Stomach (tissue), 9 donors: ENCODE measurements around the gene USP6. TPM values are rescaled to one million over a fixed set of nuclear protein-coding genes. Genes with fewer than 3 reads are reported as not detected.

Source experiments
- DNase-seq, 2 donors: peaks; one replicate each; pipeline versions ENCODE4 v3.0.0 to v3.0.0-alpha.2; 2013 to 2019
- H3K27ac ChIP-seq, 5 donors: fragments of 200-600 bp in 4 of 5; sonication (generic) in 4 of 5; one replicate each; pipeline ENCODE4 v1.5.1; 2013 to 2019; ENCODE audit warnings: mild to moderate bottlenecking in 1 of 5, moderate library complexity in 1 of 5
- H3K27me3 ChIP-seq, 3 donors: fragments of 200-600 bp; sonication (generic); one replicate each; pipeline ENCODE4 v1.5.1; 2017 to 2019; ENCODE audit warnings: mixed run types in 1 of 3
- H3K36me3 ChIP-seq, 4 donors: fragments of 200-600 bp; sonication (generic); 1 replicate in 3 of 4; 2 replicates in 1 of 4; pipeline ENCODE4 v1.5.1; 2016 to 2019
- H3K4me1 ChIP-seq, 4 donors: fragments of 200-600 bp; sonication (generic); one replicate each; pipeline ENCODE4 v1.5.1; 2016 to 2019
- H3K4me3 ChIP-seq, 4 donors: fragments of 200-600 bp; sonication (generic) in 3 of 4; one replicate each; pipeline ENCODE4 v1.5.1; 2016 to 2019; ENCODE audit warnings: mild to moderate bottlenecking in 1 of 4
- H3K9me3 ChIP-seq, 4 donors: fragments of 200-600 bp; sonication (generic); one replicate each; pipeline ENCODE4 v1.5.1; 2016 to 2019
- EP300 ChIP-seq: sonication (generic); formaldehyde crosslinking; IDR thresholded peaks from one replicate; pipeline ENCODE4 v1.6.1; 2017; ENCODE audit warnings: antibody characterized with exemption
- POLR2A ChIP-seq, 4 donors: fragments of 450-650 bp; IDR thresholded peaks; one replicate each; pipeline ENCODE4 v1.6.1; 2016; ENCODE audit warnings: antibody characterized with exemption in 4 of 4, control low read depth in 2 of 4, mild to moderate bottlenecking in 1 of 4, moderate library complexity in 1 of 4
- POLR2AphosphoS5 ChIP-seq, 3 donors: sonication (generic); formaldehyde crosslinking; IDR thresholded peaks; one replicate each; pipeline ENCODE4 v1.6.1; 2016; ENCODE audit warnings: antibody characterized with exemption in 3 of 3
- WGBS, 5 donors: extraction: QIAGEN DNeasy Blood & Tissue Kit in 3 of 5; methylation state at CpG; one replicate each; pipeline versions ENCODE4 v1.1.5 to v1.1.7; 2013 to 2018; 5-methylcytosine and 5-hydroxymethylcytosine counted together
- intact Hi-C: fragments of 100-400 bp; cut with DNase I; formaldehyde crosslinking; loops from one replicate; pipeline ENCODE4 v1.15.1; 2023; ENCODE audit warnings: low total_unique reads
- polyA plus RNA-seq, 3 donors: library from polyadenylated mRNA; stranded (reverse); fragments of 200-250 nt; gene quantifications; one replicate each; pipeline ENCODE4 v1.2.3, GENCODE V29; 2013
- total RNA-seq, 5 donors: library from RNA; depleted of rRNA; stranded (reverse); fragments of >200 nt; gene quantifications; one replicate each; pipeline versions ENCODE4 v1.1.0 to v1.2.3, GENCODE V29; 2014 to 2016
- TF ChIP-seq, protein P1 (sequence below), 7 experiments: fragments of 450-650 bp in 4 of 7; fragments of 200-600 bp in 3 of 7; sonication (generic) in 3 of 7; IDR thresholded peaks; one replicate each; pipeline ENCODE4 v1.5.1; 2016 to 2019; ENCODE audit warnings: antibody characterized with exemption in 7 of 7, control low read depth in 2 of 7, mild to moderate bottlenecking in 1 of 7
- donor health status: healthy with polysubstance abuse.
- donor health status: Bipolar disorder and iron deficiency.
- donor health status: healthy.

USP6 gene
- total and polyA plus RNA-seq, 8 donors, result 0.05 to 0.45 (median 0.18) TPM; not detected in 5

DNA sequence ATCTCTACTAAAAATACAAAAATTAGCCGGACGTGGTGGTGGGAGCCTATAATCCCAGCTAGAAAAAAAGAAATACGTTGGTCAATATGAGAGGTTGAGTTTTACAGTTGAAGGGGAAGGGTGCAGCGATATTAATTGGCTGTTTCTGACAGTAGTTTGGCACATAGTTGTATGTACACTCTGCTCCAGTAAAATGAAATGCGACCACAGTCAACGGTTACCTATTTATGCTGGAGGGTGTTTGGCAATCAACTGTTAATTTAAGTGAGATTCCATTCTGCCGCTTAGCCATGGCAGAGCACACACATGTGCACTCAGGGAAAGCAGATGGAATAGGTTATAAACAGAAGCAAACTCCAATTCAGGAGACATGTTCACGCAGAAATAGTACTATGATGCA is 85.2 kb downstream of the USP6 start:
- no peak for DNase-seq
- Histone ChIP-seq H3K4me3 (no peak overlapping the region), H3K27ac (no peak overlapping the region), H3K27me3 (no peaks in the 10 kb centered on the region), H3K4me1 (no peaks in the 10 kb centered on the region), H3K9me3 (no peaks in the 10 kb centered on the region), H3K36me3 (no peaks in the 10 kb centered on the region)
- WGBS, 5 donors, result 91 to 95% (median 92%) methylated on average over 8 of the region's 8 CpGs
- intact Hi-C loops, result no loop called here
- no peak for TF ChIP-seq POLR2A (IDR thresholded peaks at IDR 0.05)
- TF ChIP-seq EP300, result no peak
- TF ChIP-seq, protein P1, sequence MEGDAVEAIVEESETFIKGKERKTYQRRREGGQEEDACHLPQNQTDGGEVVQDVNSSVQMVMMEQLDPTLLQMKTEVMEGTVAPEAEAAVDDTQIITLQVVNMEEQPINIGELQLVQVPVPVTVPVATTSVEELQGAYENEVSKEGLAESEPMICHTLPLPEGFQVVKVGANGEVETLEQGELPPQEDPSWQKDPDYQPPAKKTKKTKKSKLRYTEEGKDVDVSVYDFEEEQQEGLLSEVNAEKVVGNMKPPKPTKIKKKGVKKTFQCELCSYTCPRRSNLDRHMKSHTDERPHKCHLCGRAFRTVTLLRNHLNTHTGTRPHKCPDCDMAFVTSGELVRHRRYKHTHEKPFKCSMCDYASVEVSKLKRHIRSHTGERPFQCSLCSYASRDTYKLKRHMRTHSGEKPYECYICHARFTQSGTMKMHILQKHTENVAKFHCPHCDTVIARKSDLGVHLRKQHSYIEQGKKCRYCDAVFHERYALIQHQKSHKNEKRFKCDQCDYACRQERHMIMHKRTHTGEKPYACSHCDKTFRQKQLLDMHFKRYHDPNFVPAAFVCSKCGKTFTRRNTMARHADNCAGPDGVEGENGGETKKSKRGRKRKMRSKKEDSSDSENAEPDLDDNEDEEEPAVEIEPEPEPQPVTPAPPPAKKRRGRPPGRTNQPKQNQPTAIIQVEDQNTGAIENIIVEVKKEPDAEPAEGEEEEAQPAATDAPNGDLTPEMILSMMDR (IDR thresholded peaks at IDR 0.05), result no peak
- no peak for TF ChIP-seq POLR2AphosphoS5 (IDR thresholded peaks at IDR 0.05)

DNA sequence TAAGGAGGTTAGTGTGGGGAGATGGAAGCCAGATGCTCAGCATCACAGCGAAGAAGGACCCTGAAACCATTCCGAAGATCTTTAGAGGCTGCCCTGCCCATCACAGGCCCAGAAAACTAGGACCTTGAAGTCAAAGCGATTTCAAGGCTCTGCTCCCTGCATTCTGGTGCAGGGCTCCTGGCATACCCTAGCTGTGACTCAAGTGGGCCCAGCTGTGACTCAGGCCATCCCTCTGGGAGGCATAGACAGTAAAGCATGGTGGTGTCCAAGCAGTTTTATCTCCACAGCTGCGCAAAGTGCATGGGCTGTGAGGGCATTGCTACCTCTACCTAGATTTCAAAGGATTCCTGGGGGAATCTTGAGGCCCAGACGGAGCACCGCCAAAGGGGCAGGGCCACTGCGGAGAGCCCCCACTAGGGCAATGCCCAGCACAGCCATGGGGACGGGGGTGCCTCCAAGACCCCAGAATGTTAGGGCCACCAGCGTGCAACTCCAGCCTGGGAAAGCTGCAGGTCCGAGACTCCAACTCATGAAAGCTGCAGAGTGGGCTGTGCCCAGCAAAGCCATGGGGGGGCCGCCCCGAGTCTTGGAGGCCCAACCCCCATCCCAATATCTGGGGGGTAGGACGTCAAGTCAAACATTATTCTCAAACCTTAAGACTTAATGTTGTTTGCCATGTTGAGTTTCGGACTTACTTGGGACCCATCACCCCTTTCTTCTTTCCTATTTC is 87.5 kb downstream of the USP6 start:
- no peaks in the 10 kb centered on the region for H3K9me3 ChIP-seq
- no peaks in the 10 kb centered on the region for H3K27me3 ChIP-seq
- H3K4me1 ChIP-seq, result no peaks in the 10 kb centered on the region
- no peak overlapping the region for H3K4me3 ChIP-seq
- intact Hi-C loops, result no loop called here
- H3K27ac ChIP-seq, result no peak overlapping the region
- TF ChIP-seq POLR2A (IDR thresholded peaks at IDR 0.05) (no peak), POLR2AphosphoS5 (IDR thresholded peaks at IDR 0.05) (no peak)
- 94 to 98% (median 96%) methylated on average over 7 to 14 of the region's 14 CpGs for WGBS, 5 donors
- DNase-seq, result no peak
- no peaks in the 10 kb centered on the region for H3K36me3 ChIP-seq

- WGBS, 5 donors, result 67 to 100% (median 94%) methylated on average over 1 of the region's 1 CpG
- no peak for DNase-seq
Observed at GRCh38 chr17:5203908-5204294, 88.1 kb downstream of the USP6 start.

GRCh38 chr17:5209396-5209795 is 93.6 kb downstream of the USP6 start:
- Histone ChIP-seq H3K9me3 (no peaks in the 10 kb centered on the region), H3K27me3 (no peaks in the 10 kb centered on the region), H3K36me3 (peaks cover 0 to 29% (median 15%) of the 10 kb centered on the region in 4 donors), H3K27ac (no peak overlapping the region), H3K4me1 (no peaks in the 10 kb centered on the region), H3K4me3 (no peak overlapping the region)
- intact Hi-C loops, result no loop called here
- TF ChIP-seq POLR2AphosphoS5 (IDR thresholded peaks at IDR 0.05), result no peak
- TF ChIP-seq EP300, result no peak
- TF ChIP-seq, protein P1 (IDR thresholded peaks at IDR 0.05), result no peak
- TF ChIP-seq POLR2A (IDR thresholded peaks at IDR 0.05), result no peak
- DNase-seq, result no peak
- 89 to 96% (median 94%) methylated on average over 3 of the region's 3 CpGs for WGBS, 5 donors

More at GRCh38 chr17:5203908-5204294, 88.1 kb downstream of the USP6 start:
- H3K27ac ChIP-seq, result no peak overlapping the region
- intact Hi-C loops, result no loop called here
- no peaks in the 10 kb centered on the region for H3K4me1 ChIP-seq
- no peaks in the 10 kb centered on the region for H3K36me3 ChIP-seq
- no peaks in the 10 kb centered on the region for H3K27me3 ChIP-seq
- H3K9me3 ChIP-seq, result no peaks in the 10 kb centered on the region
- TF ChIP-seq POLR2A (IDR thresholded peaks at IDR 0.05), result no peak
- TF ChIP-seq, protein P1 (IDR thresholded peaks at IDR 0.05), result no peak
- no peak for TF ChIP-seq EP300
- TF ChIP-seq POLR2AphosphoS5 (IDR thresholded peaks at IDR 0.05), result no peak
- no peak overlapping the region for H3K4me3 ChIP-seq

DNA sequence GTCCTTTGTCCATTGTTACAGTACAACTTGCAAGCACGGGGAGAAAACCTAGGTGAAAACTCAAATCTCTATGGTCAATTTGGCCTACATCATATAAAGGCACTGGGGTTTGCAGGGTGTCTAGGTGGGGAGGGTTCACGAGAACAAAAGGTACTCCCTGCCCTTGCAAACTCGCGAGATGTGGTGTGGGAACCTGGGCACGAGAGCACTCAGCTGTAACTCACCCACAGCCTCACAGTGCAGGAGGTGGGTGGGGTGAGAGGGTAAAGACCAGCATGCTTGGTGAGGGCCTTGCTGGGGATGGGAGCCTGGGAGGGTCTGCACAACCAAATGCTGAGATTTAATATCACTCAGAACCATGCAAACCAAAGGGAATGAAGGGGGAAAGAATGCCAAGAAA is 94.3 kb downstream of the USP6 start:
- Histone ChIP-seq H3K4me3 (no peak overlapping the region), H3K9me3 (no peaks in the 10 kb centered on the region), H3K4me1 (no peaks in the 10 kb centered on the region), H3K27me3 (no peaks in the 10 kb centered on the region), H3K27ac (no peak overlapping the region), H3K36me3 (peaks cover 0 to 34% (median 19%) of the 10 kb centered on the region in 4 donors)
- intact Hi-C loops, result no loop called here
- DNase-seq, result no peak
- TF ChIP-seq POLR2AphosphoS5 (IDR thresholded peaks at IDR 0.05) (no peak), EP300 (no peak), POLR2A (IDR thresholded peaks at IDR 0.05) (no peak)
- TF ChIP-seq, protein P1 (IDR thresholded peaks at IDR 0.05), result no peak
- 79 to 96% (median 86%) methylated on average over 5 of the region's 5 CpGs for WGBS, 5 donors
